Activated T-cell treated with anti-CD3 and anti-CD28 coated beads, Interleukin-2, amount 50 U/mL, for 48 hours (primary cell): Measurements from ENCODE around the gene ATP10B.
"Not testable (repeated sequence)": the region's sequence is repeated elsewhere in the genome, so short reads cannot be mapped to it uniquely, and the experiment has no call there.

Source experiments
- DNase-seq, 2 experiments: peaks; one replicate each; pipeline ENCODE4 v3.0.0-alpha.2; 2020

ATP10B gene

GRCh38 chr5:160812996-160813395 lies 39.0 kb downstream of the ATP10B start:
- not testable (repeated sequence) for DNase-seq

GRCh38 chr5:160805376-160805775 lies 46.6 kb downstream of the ATP10B start:
- no peak for DNase-seq

- no peak for DNase-seq
These were observed 49.4 kb downstream of the ATP10B start for GRCh38 chr5:160802592-160802991.

- no peak for DNase-seq
These were observed 51.4 kb downstream of the ATP10B start for GRCh38 chr5:160800375-160801275.

- no peak for DNase-seq
These were observed 52.8 kb downstream of the ATP10B start for GRCh38 chr5:160799184-160799583.

GRCh38 chr5:160797020-160797419 lies 55.0 kb downstream of the ATP10B start:
- DNase-seq: no peak

- DNase-seq: no peak
These were observed 58.5 kb downstream of the ATP10B start for GRCh38 chr5:160793530-160793899.

- DNase-seq: no peak
These were observed 59.1 kb downstream of the ATP10B start for GRCh38 chr5:160792732-160793529.

- DNase-seq: no peak
These were observed 59.7 kb downstream of the ATP10B start for GRCh38 chr5:160792281-160792680.

- DNase-seq: no peak
These were observed 62.7 kb downstream of the ATP10B start for GRCh38 chr5:160789219-160789859.

- no peak for DNase-seq
These were observed 63.8 kb downstream of the ATP10B start for GRCh38 chr5:160788102-160788660.

GRCh38 chr5:160787240-160787639 lies 64.8 kb downstream of the ATP10B start:
- no peak for DNase-seq

GRCh38 chr5:160774666-160775315 lies 77.2 kb downstream of the ATP10B start:
- DNase-seq: no peak

GRCh38 chr5:160773646-160774410 lies 78.2 kb downstream of the ATP10B start:
- no peak for DNase-seq

- DNase-seq: no peak
These were observed 79.2 kb downstream of the ATP10B start for GRCh38 chr5:160772854-160773253.

- DNase-seq: no peak
These were observed 81.3 kb downstream of the ATP10B start for GRCh38 chr5:160770718-160771117.

- no peak for DNase-seq
These were observed 82.7 kb downstream of the ATP10B start for GRCh38 chr5:160769301-160769700.

- DNase-seq: no peak
These were observed 84.9 kb downstream of the ATP10B start for GRCh38 chr5:160767062-160767461.

- DNase-seq: no peak
These were observed 92.0 kb downstream of the ATP10B start for GRCh38 chr5:160760008-160760407.

- no peak for DNase-seq
These were observed 94.8 kb downstream of the ATP10B start for GRCh38 chr5:160757194-160757593.

- DNase-seq: no peak
These were observed 100.9 kb downstream of the ATP10B start for GRCh38 chr5:160750938-160751657.
